ENCODE measurements around the gene SLC22A17.

SLC22A17 gene

GRCh38 chr14:23381871-23382270, 29.2 kb upstream of the SLC22A17 start:
- DNase-seq (ENCODE audit: low read depth in 2 of 2) = no peak

- no peak for DNase-seq (ENCODE audit: low read depth in 2 of 2)
Observed at GRCh38 chr14:23380976-23381375, 28.3 kb upstream of the SLC22A17 start.

GRCh38 chr14:23380197-23380914, 27.7 kb upstream of the SLC22A17 start:
- DNase-seq (ENCODE audit: low read depth in 2 of 2) = no peak

- DNase-seq (ENCODE audit: low read depth in 2 of 2) = peak; percentile 29 to 48
Observed at GRCh38 chr14:23379366-23380196, 26.9 kb upstream of the SLC22A17 start.

- no peak for DNase-seq (ENCODE audit: low read depth in 2 of 2)
Observed at GRCh38 chr14:23378612-23379220, 26.0 kb upstream of the SLC22A17 start.

GRCh38 chr14:23377573-23378563, 25.2 kb upstream of the SLC22A17 start:
- no peak for DNase-seq (ENCODE audit: low read depth in 2 of 2)

- DNase-seq (ENCODE audit: low read depth in 2 of 2) = no peak
Observed at GRCh38 chr14:23377198-23377550, 24.5 kb upstream of the SLC22A17 start.

GRCh38 chr14:23376482-23377197, 24.0 kb upstream of the SLC22A17 start, which contains the start of gene CMTM5:
Gene CMTM5 (plus strand): TSS chr14:23377046. CDS start chr14:23377252, 206 bp downstream.
- no peak for DNase-seq (ENCODE audit: low read depth in 2 of 2)

- DNase-seq (ENCODE audit: low read depth in 2 of 2) = no peak
Observed at GRCh38 chr14:23375527-23376251, 23.0 kb upstream of the SLC22A17 start.

- no peak for DNase-seq (ENCODE audit: low read depth in 2 of 2)
Observed at GRCh38 chr14:23373041-23373440, 20.4 kb upstream of the SLC22A17 start.

GRCh38 chr14:23372509-23372908, 19.8 kb upstream of the SLC22A17 start, which contains the start of gene IL25:
Gene IL25 (plus strand): TSS chr14:23372809.
- no peak for DNase-seq (ENCODE audit: low read depth in 2 of 2)

- DNase-seq (ENCODE audit: low read depth in 2 of 2) = no peak
Observed at GRCh38 chr14:23371865-23372264, 19.2 kb upstream of the SLC22A17 start.

GRCh38 chr14:23370221-23370620, 17.5 kb upstream of the SLC22A17 start:
- DNase-seq (ENCODE audit: low read depth in 2 of 2) = no peak

- no peak for DNase-seq (ENCODE audit: low read depth in 2 of 2)
Observed at GRCh38 chr14:23366426-23366921, 13.8 kb upstream of the SLC22A17 start.

- no peak for DNase-seq (ENCODE audit: low read depth in 2 of 2)
Observed at GRCh38 chr14:23365732-23366425, 13.2 kb upstream of the SLC22A17 start.

GRCh38 chr14:23365036-23365731, 12.5 kb upstream of the SLC22A17 start, which contains the start of gene EFS:
Gene EFS (minus strand): TSS chr14:23365172. CDS start chr14:23365025, 147 bp downstream.
- DNase-seq (ENCODE audit: low read depth in 2 of 2) = no peak

GRCh38 chr14:23364164-23365035, 11.7 kb upstream of the SLC22A17 start:
- no peak for DNase-seq (ENCODE audit: low read depth in 2 of 2)
